K562 (cell line): ENCODE results near the gene ARG1. TPM values are rescaled to one million over a fixed set of nuclear protein-coding genes. Genes with fewer than 3 reads are reported as not detected.

Source experiments
- CEBPB ChIP-seq: fragments of 450-650 bp; IDR thresholded peaks from 2 replicates; pipeline ENCODE4 v1.6.1; 2016; ENCODE audit warnings: missing genetic modification characterization, missing compliant biosample characterization
- HNRNPUL1 ChIP-seq: fragments of 200-400 bp; formaldehyde crosslinking; IDR thresholded peaks from 2 replicates; pipeline ENCODE4 v1.6.1; 2017; ENCODE audit warnings: low read length
- LARP7 ChIP-seq: fragments of 450-650 bp; IDR thresholded peaks from 2 replicates; pipeline ENCODE4 v1.6.1; 2016
- NCOA1 ChIP-seq: fragments of 450-650 bp; IDR thresholded peaks from 2 replicates; pipeline ENCODE4 v1.6.1; 2016; ENCODE audit warnings: low read depth
- RUNX1 ChIP-seq: sonication (generic); IDR thresholded peaks from 2 replicates; pipeline ENCODE4 v1.6.1; 2016; ENCODE audit warnings: antibody characterized with exemption, low read depth
- SETDB1 ChIP-seq: IDR thresholded peaks from one replicate; pipeline ENCODE4 v1.6.1; 2012; ENCODE audit warnings: low read length, control low read depth, inconsistent platforms
- SLC30A9 ChIP-seq: fragments of 250-450 bp; sonication (Bioruptor Pico); IDR thresholded peaks from 2 replicates; pipeline ENCODE4 v1.8.0; 2022; ENCODE audit warnings: mild to moderate bottlenecking, moderate library complexity
- SRSF7 ChIP-seq: fragments of 200-400 bp; formaldehyde crosslinking; optimal IDR thresholded peaks from 2 replicates; pipeline ENCODE3; 2017; ENCODE audit warnings: mild to moderate bottlenecking, low read depth, low read length
- TBP ChIP-seq: optimal IDR thresholded peaks from 2 replicates; pipeline ENCODE3; 2011; ENCODE audit warnings: low read depth, low read length, improper control_type of control experiment
- ZFP30 ChIP-seq: fragments of 250-450 bp; sonication (Bioruptor Pico); IDR thresholded peaks from 2 replicates; pipeline ENCODE4 v1.8.0; 2022; ENCODE audit warnings: moderate library complexity, mild to moderate bottlenecking, inconsistent platforms, borderline replicate concordance
- ZNF347 ChIP-seq: fragments of 450-650 bp; formaldehyde crosslinking; IDR thresholded peaks from 2 replicates; pipeline ENCODE4 v1.4.0; 2020; ENCODE audit warnings: low read depth, mild to moderate bottlenecking, moderate library complexity
- ZNF717 ChIP-seq: fragments of 250-450 bp; sonication (Bioruptor Pico); IDR thresholded peaks from 2 replicates; pipeline ENCODE4 v1.5.0; 2021
- polyA plus RNA-seq, 8 experiments: library from polyadenylated mRNA; depleted of rRNA in 4 of 8; stranded (reverse) in 5 of 8; unstranded in 3 of 8; fragments of >200 nt; fragmentation: Nextera tagmentation in 2 of 8; fragmentation: Illumina TruSeq in 1 of 8; extraction: Ambion mirVana in 2 of 8; extraction: Trizol in 1 of 8; gene quantifications; 2 replicates each; pipeline versions ENCODE4 v1.2.1 to v1.2.3, GENCODE V29; 2011 to 2014; ENCODE audit warnings: inconsistent platforms in 1 of 8, missing spikeins in 1 of 8
- total RNA-seq, 7 experiments: library from RNA; depleted of rRNA in 6 of 7; stranded (reverse); fragments of >200 nt in 6 of 7; fragmentation: Illumina TruSeq in 2 of 7; extraction: Trizol in 2 of 7; gene quantifications; 2 replicates each; pipeline versions ENCODE4 v1.2.1 to v1.2.3, GENCODE V29; 2011 to 2021; ENCODE audit warnings: low replicate concordance in 1 of 7
- TF ChIP-seq, protein P1 (sequence below), 2 experiments: fragments of 450-650 bp; formaldehyde crosslinking in 1 of 2; IDR thresholded peaks; 2 replicates each; pipeline versions ENCODE4 v1.4.0 to v1.6.1; 2014 to 2020; ENCODE audit warnings: mild to moderate bottlenecking in 2 of 2, borderline replicate concordance in 1 of 2, low read depth in 1 of 2
- TF ChIP-seq, protein P2 (sequence below): sonication (generic); formaldehyde crosslinking; IDR thresholded peaks from 2 replicates; pipeline ENCODE4 v1.8.0; 2022; ENCODE audit warnings: missing genetic modification reagents, mild to moderate bottlenecking, borderline replicate concordance
- TF ChIP-seq, protein P3 (sequence below): fragments of 250-450 bp; sonication (Bioruptor Pico); IDR thresholded peaks from 2 replicates; pipeline ENCODE4 v1.4.0; 2020; ENCODE audit warnings: mild to moderate bottlenecking, moderate library complexity
- TF ChIP-seq, protein P4 (sequence below): fragments of 450-650 bp; formaldehyde crosslinking; IDR thresholded peaks from 2 replicates; pipeline ENCODE4 v1.4.0; 2020; ENCODE audit warnings: mild to moderate bottlenecking

The ARG1 gene
- total and polyA plus RNA-seq, 9 of the 15 experiments (the other 6 are each of a cell fraction or from before 2014, with no cell fraction given), result 0.03 to 0.20 (median 0.08) TPM; not detected in 3

- TF ChIP-seq, protein P1, sequence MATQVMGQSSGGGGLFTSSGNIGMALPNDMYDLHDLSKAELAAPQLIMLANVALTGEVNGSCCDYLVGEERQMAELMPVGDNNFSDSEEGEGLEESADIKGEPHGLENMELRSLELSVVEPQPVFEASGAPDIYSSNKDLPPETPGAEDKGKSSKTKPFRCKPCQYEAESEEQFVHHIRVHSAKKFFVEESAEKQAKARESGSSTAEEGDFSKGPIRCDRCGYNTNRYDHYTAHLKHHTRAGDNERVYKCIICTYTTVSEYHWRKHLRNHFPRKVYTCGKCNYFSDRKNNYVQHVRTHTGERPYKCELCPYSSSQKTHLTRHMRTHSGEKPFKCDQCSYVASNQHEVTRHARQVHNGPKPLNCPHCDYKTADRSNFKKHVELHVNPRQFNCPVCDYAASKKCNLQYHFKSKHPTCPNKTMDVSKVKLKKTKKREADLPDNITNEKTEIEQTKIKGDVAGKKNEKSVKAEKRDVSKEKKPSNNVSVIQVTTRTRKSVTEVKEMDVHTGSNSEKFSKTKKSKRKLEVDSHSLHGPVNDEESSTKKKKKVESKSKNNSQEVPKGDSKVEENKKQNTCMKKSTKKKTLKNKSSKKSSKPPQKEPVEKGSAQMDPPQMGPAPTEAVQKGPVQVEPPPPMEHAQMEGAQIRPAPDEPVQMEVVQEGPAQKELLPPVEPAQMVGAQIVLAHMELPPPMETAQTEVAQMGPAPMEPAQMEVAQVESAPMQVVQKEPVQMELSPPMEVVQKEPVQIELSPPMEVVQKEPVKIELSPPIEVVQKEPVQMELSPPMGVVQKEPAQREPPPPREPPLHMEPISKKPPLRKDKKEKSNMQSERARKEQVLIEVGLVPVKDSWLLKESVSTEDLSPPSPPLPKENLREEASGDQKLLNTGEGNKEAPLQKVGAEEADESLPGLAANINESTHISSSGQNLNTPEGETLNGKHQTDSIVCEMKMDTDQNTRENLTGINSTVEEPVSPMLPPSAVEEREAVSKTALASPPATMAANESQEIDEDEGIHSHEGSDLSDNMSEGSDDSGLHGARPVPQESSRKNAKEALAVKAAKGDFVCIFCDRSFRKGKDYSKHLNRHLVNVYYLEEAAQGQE (IDR thresholded peaks at IDR 0.05; ENCODE audit: borderline replicate concordance), result peak; percentile 55
- TF ChIP-seq, protein P1 (CRISPR knock-in tag; IDR thresholded peaks at IDR 0.05; ENCODE audit: low read depth), result peak; percentile 76; the same call in 1 of the 2 replicates
- TF ChIP-seq SRSF7, result no peak
- TF ChIP-seq, protein P2, sequence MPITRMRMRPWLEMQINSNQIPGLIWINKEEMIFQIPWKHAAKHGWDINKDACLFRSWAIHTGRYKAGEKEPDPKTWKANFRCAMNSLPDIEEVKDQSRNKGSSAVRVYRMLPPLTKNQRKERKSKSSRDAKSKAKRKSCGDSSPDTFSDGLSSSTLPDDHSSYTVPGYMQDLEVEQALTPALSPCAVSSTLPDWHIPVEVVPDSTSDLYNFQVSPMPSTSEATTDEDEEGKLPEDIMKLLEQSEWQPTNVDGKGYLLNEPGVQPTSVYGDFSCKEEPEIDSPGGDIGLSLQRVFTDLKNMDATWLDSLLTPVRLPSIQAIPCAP, result no peak
- TF ChIP-seq SETDB1, result no peak
- TF ChIP-seq ZFP30, result no peak
- TF ChIP-seq ZNF347, result no peak
- TF ChIP-seq TBP, result peak; percentile 92
- TF ChIP-seq, protein P3, sequence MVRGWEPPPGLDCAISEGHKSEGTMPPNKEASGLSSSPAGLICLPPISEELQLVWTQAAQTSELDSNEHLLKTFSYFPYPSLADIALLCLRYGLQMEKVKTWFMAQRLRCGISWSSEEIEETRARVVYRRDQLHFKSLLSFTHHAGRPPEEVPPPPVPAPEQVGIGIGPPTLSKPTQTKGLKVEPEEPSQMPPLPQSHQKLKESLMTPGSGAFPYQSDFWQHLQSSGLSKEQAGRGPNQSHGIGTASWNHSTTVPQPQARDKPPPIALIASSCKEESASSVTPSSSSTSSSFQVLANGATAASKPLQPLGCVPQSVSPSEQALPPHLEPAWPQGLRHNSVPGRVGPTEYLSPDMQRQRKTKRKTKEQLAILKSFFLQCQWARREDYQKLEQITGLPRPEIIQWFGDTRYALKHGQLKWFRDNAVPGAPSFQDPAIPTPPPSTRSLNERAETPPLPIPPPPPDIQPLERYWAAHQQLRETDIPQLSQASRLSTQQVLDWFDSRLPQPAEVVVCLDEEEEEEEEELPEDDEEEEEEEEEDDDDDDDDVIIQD (CRISPR knock-in tag), result 0 out of 2 replicates have a peak, but pooled peaks have one; percentile 18
- TF ChIP-seq NCOA1, result peak; percentile 99
- TF ChIP-seq CEBPB (tag), result no peak
- no peak for TF ChIP-seq LARP7
- no peak for TF ChIP-seq HNRNPUL1
- TF ChIP-seq RUNX1, result peak; percentile 72; the same call in 1 of the 2 replicates
- TF ChIP-seq ZNF717, result no peak
- TF ChIP-seq SLC30A9 (CRISPR knock-in tag), result no peak
- TF ChIP-seq, protein P4, sequence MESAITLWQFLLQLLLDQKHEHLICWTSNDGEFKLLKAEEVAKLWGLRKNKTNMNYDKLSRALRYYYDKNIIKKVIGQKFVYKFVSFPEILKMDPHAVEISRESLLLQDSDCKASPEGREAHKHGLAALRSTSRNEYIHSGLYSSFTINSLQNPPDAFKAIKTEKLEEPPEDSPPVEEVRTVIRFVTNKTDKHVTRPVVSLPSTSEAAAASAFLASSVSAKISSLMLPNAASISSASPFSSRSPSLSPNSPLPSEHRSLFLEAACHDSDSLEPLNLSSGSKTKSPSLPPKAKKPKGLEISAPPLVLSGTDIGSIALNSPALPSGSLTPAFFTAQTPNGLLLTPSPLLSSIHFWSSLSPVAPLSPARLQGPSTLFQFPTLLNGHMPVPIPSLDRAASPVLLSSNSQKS (CRISPR knock-in tag), result no peak
Observed at GRCh38 chr6:131627724-131628682, 55.0 kb downstream of the ARG1 start, which contains the start of gene MED23 (continued).
